NCI-H146 (cell line): ENCODE measurements around the gene POLR3H.
"Not testable (repeated sequence)": the region's sequence is repeated elsewhere in the genome, so short reads cannot be mapped to it uniquely, and the experiment has no call there.

Experiments
- DNase-seq: peaks from one replicate; lab custom pipeline; 2025; lab: John Stamatoyannopoulos, UW

The POLR3H gene

DNA sequence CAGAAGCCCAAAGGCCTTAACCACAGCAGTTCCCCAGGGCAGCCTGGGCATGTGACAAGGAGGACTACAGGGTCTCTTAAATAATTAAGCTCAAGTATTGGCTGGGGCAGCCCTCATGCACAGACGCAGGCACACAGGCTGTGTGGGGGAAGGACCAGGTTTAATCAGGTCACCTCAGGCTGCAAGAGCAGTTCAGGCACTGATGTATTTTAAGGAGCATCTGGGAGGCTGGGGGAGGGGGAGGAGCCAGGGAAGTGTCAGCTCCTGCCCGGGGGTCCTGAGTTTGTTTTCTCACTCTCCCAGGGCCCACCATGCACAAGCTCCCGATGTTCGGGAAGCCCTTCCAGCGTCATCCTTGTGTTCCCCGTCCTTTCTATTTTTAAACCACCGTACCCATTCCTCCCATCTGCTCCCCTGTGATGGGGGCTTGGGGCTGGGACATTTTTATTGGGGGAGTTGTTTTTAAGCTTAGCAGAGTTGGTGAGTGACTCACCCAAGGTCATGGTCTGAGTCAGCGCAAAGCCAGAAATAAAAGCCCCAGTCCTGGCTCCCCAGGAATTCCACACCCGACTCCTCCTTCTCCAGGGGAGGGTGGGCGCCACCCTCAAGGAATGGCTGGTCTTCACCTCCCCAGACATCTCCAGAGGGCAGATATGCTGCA lies 18.9 kb upstream of the POLR3H start:
- DNase-seq = no peak

DNA sequence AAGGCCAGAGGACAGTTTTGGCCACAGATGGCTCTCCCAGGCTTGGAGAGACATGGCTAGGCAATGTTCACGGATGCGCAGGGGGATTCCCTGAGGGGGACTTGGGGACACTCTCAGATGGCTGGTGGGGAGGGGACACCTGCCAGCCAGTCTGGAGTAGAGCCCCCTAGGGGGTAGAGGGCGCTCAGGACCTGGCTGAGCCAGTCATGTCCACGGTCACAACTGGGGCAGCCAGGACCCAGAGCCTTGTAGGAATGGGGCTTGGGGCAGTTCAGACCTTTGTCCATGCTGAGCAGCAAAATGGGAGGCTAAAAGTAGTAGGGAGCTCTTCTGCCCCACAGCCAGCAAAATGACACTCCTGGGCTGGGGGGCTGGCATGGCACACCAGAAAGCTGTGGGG lies 18.2 kb upstream of the POLR3H start:
- DNase-seq = no peak

DNA sequence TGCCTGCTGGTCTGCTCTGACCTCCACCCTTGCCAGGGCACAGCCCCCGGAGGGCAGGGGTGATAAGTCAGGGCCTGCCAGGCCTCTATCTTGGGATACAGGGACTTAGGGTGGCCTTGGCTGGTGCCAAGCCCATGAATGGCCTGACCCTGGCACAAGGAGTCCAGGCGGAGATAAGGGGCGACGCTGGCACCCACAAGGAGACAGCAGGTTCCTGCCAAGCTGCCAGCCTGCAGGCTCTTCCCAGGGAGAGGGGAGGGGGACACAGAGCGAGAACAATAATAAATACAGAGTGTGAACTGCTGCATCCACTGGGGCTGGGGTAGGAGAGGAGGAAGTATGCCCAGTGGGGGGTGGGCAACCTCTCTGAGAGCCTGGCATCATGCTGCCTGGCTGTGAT lies 17.5 kb upstream of the POLR3H start:
- no peak for DNase-seq

DNA sequence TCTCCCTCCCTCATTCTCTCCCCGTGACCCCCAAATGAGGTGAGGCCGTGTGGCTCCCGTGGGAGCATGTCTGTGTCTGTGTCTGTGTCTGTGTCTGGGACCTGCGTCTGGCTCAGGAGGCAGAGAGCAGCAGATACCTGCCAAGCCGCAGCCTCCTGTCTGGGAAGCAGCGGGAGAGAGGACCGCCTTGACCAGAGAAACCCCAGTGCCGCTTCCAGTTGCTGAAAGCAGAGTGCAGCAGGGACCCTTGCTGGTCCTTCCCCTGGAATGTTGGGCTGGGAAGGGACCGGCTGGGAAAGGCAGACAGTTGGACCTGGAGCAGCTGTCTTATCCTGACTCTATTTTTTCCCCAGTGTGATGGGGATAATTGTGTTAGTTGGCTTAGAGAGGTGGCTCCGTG lies 17.1 kb upstream of the POLR3H start:
- DNase-seq = no peak

DNA sequence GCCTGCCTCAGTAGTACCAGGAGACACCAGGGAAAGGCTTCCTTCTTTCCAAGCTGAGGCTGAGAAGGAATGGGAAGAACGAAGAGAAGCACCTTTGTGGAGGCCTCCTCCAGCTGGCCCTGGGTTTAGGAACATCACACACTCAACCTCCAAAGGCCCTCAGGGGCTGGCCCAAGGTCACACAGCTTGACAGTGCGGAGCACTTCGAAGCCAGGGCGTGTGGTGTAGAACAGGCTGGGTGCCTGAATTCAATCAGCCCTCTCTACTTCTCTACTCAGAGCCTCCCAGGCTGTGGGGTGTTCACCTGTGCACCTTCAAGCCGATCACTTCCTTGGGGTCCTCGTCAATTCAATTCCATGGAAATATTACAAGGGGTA lies 15.8 kb upstream of the POLR3H start:
- no peak for DNase-seq

DNA sequence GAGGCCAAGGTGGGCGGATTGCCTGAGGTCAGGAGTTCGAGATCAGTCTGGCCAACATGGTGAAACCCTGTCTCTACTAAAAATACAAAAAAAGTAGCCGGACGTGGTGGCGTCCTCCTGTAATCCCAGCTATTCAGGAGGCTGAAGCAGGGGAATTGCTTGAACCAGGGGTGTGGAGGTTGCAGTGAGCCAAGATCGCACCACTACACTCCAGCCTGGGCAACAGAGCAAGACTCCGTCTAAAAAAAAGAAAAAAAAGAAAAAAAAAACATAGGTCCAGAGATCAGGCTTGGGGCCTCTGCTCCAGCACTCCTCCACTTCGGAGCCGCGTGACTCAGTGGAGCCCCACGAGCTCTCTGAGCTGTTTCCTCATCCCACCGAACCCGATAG lies 14.0 kb upstream of the POLR3H start:
- DNase-seq = not testable (repeated sequence)

DNA sequence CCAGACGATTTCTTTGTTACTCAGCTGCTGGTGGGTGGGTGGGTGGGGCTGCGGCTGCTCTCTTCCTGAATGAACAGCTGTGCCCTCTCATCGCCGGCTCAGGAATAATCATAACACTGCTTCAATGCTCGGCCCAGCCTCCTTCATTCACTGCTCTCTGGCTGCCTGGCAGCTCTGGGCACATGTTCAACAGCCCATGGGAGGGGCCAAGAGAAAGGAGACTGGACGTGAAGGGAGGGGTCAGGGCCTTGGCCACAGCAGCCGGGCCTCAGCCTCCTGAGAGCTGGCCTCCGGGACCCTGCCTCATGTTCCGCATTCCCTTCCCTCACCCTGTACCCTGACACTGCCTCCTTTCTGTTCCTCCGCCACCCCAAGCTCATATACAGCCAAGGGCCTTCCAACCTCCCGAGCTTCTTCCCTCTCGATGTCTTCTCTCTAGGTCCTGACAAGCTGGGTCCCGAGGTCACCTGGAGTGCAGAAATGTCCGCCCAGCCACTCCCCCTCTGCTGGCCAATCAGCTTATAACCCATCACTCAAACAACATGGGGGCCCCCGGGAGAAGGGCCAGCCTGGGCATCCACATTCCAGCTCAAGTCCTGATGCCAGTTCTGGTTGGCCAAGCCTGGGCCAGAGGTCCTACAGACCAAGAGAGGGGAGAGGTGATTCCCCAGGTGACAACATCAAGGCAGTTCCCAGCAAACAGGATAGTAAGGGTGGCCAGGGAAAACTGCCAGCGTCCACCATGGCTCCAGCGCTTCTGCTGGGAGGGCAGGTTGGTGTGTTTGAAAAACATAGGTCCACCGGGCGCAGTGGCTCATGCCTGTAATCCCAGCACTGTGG lies 13.4 kb upstream of the POLR3H start:
- DNase-seq = no peak

DNA sequence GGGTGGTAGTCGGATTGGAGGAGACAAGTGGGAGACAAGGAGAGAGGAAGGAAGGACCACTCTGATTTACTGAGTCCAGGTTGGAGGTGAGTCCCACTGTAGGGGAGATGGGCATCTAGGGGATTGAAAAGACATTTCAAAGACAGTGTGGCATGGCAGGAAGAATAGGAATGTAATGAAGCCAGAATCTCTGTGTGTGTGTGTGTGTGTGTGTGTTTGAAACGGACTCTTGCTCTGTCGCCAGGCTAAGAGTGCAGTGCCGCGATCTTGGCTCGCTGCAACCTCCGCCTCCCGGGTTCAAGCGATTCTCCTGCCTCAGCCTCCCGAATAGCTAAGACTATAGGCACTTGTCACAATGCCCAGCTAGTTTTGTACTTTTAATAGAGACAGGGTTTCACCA lies 12.3 kb upstream of the POLR3H start:
- DNase-seq = no peak

DNA sequence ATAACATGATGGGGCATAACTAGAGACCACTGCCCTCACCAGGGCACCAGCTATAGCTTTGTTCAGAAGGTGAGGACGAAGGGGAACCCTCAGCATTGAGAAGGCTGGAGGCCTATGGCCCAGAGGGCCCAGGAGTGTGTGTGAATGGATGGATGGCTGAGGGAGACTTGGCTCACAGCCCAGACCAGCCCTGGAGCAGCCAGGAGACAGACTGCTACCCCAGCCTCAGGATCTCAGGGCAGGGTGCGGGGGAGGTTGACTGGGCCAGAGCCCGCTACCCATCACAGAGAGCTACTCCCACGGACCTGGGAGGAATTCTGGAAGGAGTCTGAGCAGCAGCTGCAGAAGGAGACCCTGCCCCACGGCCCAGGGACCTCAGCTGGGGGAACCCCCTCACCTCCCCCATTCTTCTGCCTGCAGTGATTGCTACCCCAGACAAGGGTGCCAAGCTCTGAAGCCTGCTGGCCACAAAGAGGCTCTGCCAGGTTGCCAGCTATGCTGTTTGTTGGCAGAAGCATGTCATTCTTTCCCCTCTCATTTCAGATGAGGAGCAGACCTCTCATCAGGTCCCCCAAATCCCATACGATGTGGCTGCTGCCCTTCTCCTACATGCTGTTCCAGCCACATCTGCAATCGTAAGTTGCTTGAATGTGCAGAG lies 11.2 kb upstream of the POLR3H start:
- DNase-seq = no peak

DNA sequence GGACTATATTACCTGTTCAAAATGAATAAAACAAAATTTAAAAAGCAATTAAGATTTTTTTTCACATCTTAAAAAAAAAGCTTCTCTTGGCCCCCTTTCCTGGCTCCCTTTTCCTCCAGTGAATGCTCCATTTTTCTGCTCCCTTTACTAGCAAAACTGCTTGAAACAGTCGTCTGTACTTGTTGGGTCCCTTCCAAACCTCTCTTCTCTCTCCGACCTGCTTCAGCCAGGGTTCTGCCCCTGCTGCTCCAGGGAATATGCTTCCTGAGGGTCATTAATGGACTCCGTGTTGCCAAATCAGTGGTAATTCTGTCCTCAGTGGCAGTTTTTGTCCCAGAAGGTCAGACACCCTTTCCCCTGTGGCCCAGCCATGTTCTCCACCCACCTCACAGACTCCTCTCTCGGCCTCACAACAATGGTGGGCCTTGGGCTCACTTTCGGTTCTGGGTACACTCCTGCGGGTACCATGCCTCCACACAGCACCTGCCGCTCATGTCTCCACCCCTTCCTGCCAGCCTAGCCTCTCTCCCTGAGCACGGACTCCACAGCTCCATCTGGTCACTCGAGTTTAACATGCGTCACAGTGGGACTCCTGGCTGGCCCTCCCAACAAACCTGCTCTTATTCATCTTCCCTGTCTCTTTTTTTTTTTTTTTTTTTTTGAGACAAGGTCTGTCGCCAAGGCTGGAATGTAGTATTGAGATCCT lies 7.8 kb upstream of the POLR3H start:
- DNase-seq = no peak

DNA sequence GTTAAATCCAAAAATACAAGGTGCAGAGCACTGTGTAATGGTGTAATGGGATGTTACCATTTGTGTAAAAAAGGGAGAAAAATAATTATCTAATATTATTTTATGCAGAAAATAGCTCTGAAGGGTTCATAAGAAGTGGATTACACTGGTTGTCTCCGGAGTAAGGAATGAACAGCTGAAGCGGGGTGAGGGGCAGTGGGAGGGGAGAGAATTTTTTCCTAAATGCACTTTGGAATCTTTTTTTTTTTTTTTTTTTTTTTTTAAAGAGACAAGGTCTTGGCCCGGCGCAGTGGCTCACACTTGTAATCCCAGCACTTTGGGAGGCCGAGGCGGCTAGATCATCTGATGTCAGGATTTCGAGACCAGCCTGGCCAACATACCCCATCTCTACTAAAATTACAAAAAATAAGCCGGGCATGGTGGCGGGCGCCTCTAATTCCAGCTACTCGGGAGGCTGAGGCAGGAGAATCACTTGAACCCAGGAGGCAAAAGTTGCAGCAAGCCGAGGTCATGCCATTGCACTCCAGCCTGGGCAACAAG lies 6.8 kb upstream of the POLR3H start:
- no peak for DNase-seq

DNA sequence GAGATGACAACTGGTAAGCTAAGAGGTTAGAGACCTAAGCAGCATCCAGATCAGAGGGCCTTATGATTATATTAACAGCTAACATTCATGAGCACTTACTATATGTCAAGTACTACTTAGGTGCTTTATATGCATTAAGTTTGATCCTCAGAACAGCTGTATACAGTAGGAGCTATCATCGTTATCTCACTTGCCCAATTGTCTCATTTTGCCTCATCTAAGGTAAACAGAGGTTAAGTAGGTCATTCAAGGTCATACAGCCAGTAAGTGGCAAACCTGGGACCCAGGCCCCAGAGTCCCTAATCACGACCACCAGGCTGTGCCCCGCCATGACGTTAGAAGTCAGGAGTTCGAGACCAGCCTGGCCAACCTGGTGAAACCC lies 4.6 kb upstream of the POLR3H start:
- DNase-seq = no peak

DNA sequence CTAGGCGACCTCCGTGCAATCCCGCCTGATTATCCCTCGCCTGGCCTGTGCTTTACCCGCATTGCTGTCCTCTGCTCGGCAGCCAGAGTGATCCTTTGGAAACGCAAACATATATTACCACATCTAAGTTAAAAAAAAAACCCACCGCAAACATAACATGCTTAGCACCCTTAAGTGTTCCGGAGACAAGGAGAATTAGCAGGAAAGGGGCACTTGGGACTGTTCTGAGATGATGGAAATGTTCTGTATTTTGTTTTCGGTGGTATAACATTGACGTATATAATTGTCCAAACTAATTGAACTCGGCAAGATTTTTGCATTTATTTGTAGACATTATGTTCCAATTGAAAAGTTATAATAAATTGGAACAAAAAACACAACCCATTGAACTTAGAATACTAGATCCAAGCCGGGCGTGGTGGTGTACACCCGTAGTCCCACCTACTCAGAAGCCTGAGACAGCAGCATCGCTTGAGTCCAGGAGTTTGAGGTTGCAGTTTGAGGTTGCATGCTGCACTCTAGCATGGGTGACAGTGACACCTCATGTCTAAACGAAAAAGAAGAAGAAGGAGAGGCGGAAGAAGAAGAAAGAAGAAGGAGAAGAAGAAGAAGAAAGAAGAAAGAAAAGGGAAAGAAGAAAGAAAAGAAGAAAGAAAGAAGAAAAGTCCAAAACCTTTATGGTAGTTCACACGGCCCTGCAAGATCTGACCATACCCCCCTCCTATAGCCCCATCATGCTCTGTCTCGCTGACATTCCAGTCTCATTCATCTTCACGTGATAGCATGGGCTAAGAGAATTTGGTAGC lies 604 bp upstream of the POLR3H start:
- peak; percentile 10 for DNase-seq

DNA sequence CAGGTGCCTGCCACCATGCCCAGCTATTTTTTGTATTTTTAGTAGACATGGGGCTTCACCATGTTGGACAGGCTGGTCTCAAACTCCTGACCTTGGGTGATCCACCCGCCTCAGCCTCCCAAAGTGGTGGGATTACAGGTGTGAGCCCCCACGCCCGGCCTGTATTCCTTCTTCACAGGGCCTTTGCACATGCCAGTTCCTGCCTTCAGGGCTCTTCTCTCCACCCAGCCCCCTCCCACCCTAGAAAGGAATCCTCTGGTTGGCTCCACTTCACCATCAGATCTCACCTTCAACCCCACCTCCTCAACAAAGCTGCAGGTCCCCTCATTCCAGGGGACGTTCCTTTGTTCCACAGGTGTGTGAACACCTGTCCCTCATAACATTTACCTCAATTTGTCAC lies 2.0 kb downstream of the POLR3H start:
- DNase-seq = no peak

DNA sequence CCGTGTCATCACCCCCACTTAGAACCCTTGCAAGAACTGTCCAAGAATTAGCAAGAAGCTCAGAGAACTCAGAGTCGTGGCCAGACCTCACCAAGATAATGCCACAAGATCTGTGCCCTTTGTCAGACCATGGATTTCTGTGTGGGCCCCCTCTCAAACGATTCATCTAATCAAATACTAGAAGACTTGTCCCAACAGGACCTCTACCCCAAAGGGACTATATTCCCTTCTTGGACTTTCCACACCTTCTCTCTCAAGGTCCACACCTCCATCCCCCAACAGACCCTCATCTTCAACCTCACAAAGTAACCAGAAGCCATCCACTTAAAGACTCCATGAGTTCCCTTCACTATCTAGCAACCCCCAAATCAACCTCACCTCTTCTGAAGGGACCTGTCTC lies 2.8 kb downstream of the POLR3H start:
- DNase-seq = no peak

DNA sequence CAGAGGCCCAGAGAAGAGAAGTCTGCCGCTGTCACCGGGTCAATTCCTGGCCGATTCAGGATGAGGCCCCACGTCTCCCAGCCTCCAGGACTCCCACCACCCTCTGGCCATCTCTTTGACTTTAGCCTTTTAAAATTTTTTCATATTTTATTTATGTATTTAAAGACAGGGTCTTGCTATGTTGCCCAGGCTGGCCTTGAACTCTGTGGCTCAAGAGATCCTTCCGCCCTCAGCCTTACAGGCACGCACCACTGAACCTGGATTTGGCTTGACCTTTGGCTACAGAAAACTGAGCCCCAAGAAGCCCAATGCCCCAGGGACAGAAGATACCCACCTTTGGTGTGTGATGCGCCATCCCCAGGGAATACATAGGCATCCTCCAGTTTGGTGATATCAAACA lies 3.9 kb downstream of the POLR3H start:
- no peak for DNase-seq

DNA sequence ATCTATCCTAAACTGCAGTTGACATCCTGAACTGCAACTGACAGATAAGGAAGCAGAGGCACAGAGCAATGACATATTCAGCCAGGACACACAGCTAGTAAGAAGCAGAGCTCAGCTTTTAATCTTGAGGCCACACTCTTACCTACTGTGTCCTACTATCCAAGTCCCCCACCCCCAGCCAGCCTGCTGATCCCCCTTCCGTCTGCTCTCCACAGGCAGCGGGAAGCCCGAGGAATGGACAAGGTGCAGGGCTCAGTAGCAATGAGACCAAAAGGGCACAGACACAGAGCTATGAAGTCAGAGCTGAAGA lies 4.3 kb downstream of the POLR3H start:
- no peak for DNase-seq

DNA sequence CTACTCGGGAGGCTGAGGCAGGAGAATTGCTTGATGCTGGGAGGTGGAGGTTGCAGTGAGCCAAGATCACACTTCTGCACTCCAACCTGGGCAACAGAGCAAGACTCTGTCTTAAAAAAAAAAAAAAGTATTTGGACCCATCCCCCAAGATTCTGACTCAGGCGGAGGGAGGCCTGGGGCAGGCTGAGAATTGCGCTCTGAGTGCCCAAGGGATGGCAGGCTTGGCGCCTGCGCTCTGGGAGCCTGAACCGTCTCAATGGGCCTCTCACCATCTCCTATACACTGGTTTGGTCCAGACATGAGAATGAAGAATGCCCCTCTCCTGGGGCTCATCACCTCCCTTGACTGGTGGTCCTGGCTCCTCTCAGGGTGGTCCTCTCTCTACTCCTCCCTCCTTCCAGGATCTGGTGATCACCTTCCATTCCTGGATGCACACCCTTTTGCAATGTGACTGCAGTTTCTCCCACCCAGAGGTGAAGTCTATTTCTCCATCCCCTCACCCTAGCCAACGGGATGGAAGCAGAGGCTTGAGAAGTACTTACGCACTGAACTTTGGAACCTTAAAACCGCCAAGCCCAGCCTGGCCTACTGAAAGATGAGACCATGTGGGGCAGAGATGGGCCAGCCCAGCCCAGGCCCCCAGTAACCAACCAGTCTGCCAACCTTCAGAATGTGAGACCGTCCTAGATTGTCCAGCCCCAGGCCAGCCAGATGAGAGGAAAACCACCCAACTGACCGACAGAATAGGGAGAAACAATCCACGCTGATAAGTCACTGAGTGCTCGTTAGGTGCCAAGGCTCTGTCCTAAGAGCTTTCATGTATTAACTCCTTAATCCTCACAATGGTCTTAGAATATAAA lies 4.9 kb downstream of the POLR3H start:
- no peak for DNase-seq

DNA sequence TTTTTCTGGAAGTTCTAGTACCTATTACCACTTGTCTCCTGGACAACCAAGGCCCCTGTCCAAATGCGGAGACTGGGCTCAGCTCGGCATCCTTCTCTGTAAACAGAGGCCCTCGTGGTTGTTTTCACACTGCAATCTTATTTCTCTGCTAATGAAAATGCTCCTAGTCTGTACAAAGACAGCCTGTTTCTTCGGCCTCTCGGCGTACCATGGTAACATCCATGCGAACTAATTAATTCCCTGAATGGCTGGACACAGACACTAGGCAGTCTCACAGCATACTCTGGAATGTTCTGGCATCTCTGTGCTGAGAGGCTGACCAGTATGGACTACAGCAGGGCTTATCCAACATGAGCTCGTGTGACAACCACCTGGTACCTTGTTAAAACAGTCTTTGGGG lies 5.7 kb downstream of the POLR3H start:
- no peak for DNase-seq

DNA sequence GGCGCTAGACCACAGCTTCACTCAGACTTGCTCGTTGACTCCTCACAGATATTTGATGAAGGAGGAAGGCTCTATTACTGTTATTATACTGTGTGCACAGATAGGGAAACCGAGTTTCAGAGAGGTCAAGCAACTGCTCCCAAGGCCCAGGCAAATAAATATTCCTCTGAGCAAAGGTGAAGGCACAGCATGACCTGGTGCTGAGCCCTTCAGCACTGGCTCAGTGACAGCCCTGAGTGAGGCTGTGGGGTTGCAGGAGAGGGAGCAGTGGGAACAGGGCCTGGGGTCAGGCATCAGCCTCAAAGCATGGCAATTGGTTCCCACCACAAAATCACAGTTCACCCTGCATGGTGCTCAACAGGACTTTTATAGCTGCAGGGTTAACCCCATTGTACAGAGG lies 7.1 kb downstream of the POLR3H start:
- DNase-seq = no peak

DNA sequence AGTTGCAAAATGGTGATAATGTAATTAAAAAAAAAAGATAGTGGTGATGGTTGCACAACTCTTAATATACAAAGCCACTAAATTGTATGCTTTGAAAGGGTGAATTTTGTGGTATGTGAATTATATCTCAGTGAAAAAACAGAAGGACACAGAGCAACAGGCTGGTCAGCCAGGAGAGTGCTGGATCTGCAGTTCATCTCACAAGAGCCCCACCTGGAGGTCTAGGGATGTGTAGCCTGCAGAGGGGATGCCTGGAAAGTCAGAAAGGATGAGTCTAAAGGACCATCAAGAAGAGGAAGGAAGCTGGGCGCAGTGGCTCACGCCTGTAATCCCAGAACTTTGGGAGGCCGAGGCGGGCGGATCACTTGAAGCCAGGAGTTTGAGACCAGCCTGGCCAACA lies 9.0 kb downstream of the POLR3H start:
- DNase-seq = no peak
